ENCODE results near the gene TIMM17A.
A peak's percentile ranks its signal among the peaks of the same experiment; 100 is the strongest.

Gene TIMM17A

DNA sequence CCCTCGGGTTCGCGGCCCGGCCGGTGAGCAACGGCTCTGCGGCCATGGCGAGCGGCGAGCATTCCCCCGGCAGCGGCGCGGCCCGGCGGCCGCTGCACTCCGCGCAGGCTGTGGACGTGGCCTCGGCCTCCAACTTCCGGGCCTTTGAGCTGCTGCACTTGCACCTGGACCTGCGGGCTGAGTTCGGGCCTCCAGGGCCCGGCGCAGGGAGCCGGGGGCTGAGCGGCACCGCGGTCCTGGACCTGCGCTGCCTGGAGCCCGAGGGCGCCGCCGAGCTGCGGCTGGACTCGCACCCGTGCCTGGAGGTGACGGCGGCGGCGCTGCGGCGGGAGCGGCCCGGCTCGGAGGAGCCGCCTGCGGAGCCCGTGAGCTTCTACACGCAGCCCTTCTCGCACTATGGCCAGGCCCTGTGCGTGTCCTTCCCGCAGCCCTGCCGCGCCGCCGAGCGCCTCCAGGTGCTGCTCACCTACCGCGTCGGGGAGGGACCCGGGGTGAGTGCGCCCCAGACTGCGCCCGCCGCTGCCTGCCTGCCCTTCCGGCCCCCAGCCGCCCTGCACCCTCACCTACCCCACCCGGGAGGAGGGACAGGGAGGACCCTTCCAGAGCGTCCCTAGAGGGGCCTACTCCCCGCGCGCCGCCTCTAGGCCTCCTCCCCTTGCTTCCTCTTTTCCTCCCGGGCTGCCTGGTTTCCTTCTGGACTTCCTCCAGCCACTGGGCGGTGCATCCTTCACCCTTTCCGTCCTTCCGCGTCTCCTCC is 27.5 kb downstream of the TIMM17A start, which contains the start of gene RNPEP:
Gene RNPEP, plus strand, starts transcription at position 26 of the 757 bp plus-strand sequence. Its CDS starts 19 bp downstream, at position 45.
- TF ChIP-seq POLR2AphosphoS5 (IDR thresholded peaks at IDR 0.05; ENCODE audit: low read depth) (peak; percentile 68), REST (IDR thresholded peaks at IDR 0.05; ENCODE audit: insufficient replicate concordance, low read depth) (peak; percentile 22), GABPA (IDR thresholded peaks at IDR 0.05; ENCODE audit: low read depth) (peak; percentile 72), SPI1 (IDR thresholded peaks at IDR 0.05; ENCODE audit: borderline replicate concordance, low read depth) (peak; percentile 69; the same call in 1 of the 2 replicates), CTCF (IDR thresholded peaks at IDR 0.05; ENCODE audit: insufficient read depth, low read length) (no peak)
- H3K27me3 ChIP-seq (ENCODE audit: insufficient read depth, poor library complexity, severe bottlenecking), result no peaks in the 10 kb centered on the region
- DNase-seq (ENCODE audit: low read depth in 1 of 2, low spot score in 1 of 2), result peak; percentile 75 to 81
- peak within 1 kb of the TSS; percentile 83 for H3K27ac ChIP-seq (replicated peaks)
- peak within 1 kb of the TSS; percentile 63 for H3K4me3 ChIP-seq (replicated peaks; ENCODE audit: insufficient read depth, low read length)

- Histone ChIP-seq H3K4me3 (replicated peaks; ENCODE audit: insufficient read depth, low read length) (peak overlapping the region; percentile 63), H3K27me3 (ENCODE audit: insufficient read depth, poor library complexity, severe bottlenecking) (no peaks in the 10 kb centered on the region), H3K27ac (replicated peaks) (peak overlapping the region; percentile 83)
- DNase-seq (ENCODE audit: low read depth in 1 of 2, low spot score in 1 of 2), result no peak
- TF ChIP-seq POLR2AphosphoS5 (IDR thresholded peaks at IDR 0.05; ENCODE audit: low read depth), result no peak
- TF ChIP-seq CTCF (IDR thresholded peaks at IDR 0.05; ENCODE audit: insufficient read depth, low read length), result no peak
Measured at GRCh38 chr1:201983380-201983805, 28.1 kb downstream of the TIMM17A start.

DNA sequence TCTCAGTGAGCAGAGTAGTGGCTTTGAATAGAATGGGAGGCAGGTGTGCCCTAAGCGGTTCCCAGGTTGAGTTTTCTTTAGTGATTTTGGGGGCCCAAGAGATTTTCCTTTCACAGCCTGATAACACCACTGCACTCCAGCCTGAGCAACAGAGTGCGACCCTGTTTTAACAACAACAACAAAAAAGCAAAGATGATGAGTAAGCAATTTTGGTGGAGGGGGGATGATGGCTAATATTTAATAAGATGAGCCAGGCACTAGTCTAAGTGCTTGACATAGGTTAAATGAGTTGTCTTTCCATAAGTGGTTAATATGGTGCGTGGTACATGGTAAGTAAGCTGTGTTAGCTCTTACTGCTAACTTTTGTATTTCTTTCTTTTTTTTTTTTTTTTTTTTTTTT is 29.1 kb downstream of the TIMM17A start:
- TF ChIP-seq POLR2AphosphoS5 (IDR thresholded peaks at IDR 0.05; ENCODE audit: low read depth) (no peak), CTCF (IDR thresholded peaks at IDR 0.05; ENCODE audit: insufficient read depth, low read length) (no peak), GABPA (IDR thresholded peaks at IDR 0.05; ENCODE audit: low read depth) (no peak), REST (IDR thresholded peaks at IDR 0.05; ENCODE audit: insufficient replicate concordance, low read depth) (no peak), SPI1 (IDR thresholded peaks at IDR 0.05; ENCODE audit: borderline replicate concordance, low read depth) (no peak)
- H3K4me3 ChIP-seq (replicated peaks; ENCODE audit: insufficient read depth, low read length), result no peak overlapping the region
- no peaks in the 10 kb centered on the region for H3K27me3 ChIP-seq (ENCODE audit: insufficient read depth, poor library complexity, severe bottlenecking)
- DNase-seq (ENCODE audit: low read depth in 1 of 2, low spot score in 1 of 2), result no peak
- no peak overlapping the region for H3K27ac ChIP-seq (replicated peaks)

Measured in HL-60 (cell line).